ENCODE results near the gene CLIC5.
A peak's percentile ranks its signal among the peaks of the same experiment; 100 is the strongest.

Gene CLIC5

DNA sequence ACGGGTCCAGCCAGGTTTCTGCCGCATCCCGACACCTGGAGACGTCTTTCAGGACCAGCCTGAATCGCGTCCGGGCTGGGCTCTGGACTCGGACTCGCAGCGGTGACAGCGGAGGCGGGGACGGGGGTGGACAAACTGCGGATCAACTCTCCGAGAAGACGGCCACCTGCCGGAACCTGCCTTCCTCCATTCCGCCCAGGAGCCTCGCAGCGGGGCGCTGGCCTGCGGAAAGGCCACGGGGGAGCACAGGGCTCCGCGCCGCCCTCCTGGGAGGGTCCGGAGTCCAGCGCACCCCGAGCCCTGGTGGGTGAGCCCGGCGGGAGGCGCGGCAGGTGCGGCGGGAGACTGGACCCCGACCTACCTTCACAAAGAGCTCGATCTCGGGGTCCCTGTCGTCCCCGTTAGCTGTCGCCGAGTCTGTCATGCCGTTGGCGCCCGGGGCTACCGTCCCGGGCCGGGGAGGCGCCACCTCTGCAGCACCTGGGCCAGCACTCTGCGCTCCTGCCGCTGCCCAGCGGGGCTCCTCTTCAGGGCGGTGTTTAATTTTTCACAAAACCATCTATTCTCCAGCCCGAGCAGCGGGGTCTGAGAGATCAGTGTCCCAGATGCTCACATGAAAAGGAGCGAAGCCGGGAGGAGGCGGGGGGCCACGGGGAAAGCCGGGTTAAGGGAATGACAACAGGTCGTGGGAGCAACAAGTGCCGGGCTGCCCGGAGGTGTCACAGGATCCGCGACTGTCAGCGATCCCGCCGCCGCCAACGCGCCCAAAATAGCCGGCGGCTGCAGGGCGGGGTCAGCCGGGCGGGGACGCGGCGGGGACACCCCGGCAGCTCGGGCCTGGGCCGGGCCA lies at the start of gene CLIC5:
Gene CLIC5, minus strand, starts transcription at position 742 of the 850 bp plus-strand sequence. Its CDS starts 318 bp downstream, at position 424.
- DNase-seq = peak; percentile 21

DNA sequence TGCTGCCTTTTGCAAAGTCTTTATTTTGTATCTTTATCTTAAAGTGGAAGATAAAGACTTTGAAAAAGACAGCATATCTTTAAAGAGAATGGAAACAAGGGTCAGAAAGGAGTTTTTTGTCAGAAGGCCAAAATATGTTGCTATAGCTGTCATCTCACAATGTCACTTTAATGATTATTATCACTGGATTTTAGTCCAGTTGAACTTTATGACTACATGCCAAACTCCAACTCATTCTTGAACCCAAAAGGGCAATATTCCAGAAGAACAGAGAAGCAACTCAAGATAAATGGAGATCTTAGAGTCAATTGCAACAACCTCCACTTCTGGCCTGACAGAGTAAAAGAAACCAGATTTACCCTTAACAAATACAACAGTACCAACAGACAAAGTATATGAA lies 47.3 kb upstream of the CLIC5 start:
- DNase-seq = no peak

GRCh38 chr6:46062312-46062711 lies 46.7 kb upstream of the CLIC5 start:
- no peak for DNase-seq

GRCh38 chr6:46061497-46061896 lies 45.8 kb upstream of the CLIC5 start:
- no peak for DNase-seq

- no peak for DNase-seq
These were observed 43.9 kb upstream of the CLIC5 start for GRCh38 chr6:46059608-46060007.

GRCh38 chr6:46058951-46059350 lies 43.3 kb upstream of the CLIC5 start:
- DNase-seq = no peak

- DNase-seq = no peak
These were observed 42.1 kb upstream of the CLIC5 start for GRCh38 chr6:46057792-46058191.

DNA sequence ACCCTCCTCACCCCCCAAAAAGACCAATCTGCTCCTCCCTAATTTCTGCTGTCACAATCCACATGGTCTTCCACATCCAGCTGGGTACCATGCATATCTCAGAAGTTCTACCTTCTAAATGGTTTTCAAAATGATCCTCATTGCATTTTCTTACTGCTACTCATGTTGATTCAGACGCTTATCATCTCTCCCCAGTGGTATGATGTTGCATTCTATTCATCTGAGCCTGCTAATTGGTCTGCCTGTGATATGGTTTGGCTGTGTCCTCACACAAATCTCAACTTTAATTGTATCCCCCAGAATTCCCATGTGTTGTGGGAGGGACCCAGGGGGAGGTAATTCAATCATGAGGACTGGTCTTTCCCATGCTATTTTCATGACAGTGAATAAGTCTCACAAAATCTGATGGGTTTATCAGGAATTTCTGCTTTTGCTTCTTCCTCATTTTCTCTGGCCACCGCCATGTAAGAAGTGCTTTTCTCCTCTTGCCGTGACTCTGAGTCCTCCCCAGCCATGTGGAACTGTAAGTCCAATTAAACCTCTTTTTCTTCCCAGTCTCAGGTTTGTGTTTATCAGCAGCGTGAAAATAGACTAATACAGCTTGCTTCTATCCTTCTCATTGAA lies 41.4 kb upstream of the CLIC5 start:
- DNase-seq = no peak

DNA sequence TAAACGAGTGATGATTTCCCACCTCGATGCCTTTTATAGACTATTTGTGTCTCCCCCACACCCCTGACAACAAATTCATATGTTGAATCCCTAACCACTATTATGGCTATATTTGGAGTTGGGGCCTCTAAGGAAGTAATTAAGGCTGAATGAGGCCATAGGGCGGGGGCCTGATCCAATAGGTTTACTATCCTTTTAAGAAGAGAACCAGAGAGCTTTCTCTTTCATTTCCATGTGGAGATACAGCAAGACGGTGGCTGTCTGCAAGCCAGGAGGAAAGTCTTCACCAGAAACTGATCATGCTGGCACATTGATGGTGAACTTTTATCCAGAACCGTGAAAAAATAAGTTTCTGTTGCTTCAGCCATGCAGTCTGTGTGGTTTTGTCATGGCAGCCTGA lies 38.9 kb upstream of the CLIC5 start:
- no peak for DNase-seq

- no peak for DNase-seq
These were observed 37.6 kb upstream of the CLIC5 start for GRCh38 chr6:46053039-46053933.

DNA sequence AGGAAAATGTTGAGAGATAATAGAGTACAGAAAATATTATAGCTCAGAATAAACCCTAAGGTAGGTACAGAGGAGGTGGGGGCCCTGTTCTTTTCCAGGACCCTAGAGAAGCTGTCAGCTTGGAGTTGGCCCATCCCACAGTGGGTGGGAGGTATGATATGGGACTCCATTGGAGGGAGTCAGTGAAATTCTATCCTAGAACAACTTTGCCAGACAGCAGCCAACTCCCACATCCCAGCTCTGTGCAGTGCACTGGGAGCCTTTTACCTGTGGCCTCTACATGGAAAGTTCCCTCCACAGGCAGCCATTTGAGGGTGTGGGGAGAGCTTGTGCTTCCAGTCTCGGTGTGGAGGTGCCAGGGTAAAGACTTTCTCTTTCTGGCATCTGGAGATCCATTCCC lies 36.8 kb upstream of the CLIC5 start:
- DNase-seq = no peak

- no peak for DNase-seq
These were observed 36.3 kb upstream of the CLIC5 start for GRCh38 chr6:46051962-46052361.

DNA sequence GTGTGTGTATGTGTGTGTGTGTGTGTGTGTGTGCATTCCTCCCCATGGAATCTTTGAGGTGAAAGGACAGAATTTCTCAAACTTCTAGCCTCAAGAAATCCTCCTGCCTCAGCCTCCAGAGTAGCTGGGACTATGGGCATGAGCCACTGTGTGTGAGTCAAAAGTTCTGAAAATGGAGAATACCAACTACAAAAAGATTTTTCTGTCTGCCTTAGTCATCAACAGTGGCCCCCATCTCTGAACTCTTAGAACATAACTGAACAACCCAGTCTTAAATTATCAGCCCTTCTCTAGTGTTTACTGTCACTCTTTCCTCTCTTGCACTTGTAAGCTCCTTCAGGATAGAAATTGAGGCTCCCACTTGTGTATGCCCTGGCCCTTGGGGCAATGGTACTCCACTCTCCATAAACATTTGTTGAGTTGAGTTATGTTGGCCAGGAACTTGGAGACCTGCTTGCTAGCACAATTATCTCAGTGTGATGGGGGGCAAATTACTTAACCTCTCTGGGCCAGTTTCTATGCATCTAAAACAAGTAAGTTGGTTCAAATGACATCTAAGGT lies 35.3 kb upstream of the CLIC5 start:
- DNase-seq = no peak

DNA sequence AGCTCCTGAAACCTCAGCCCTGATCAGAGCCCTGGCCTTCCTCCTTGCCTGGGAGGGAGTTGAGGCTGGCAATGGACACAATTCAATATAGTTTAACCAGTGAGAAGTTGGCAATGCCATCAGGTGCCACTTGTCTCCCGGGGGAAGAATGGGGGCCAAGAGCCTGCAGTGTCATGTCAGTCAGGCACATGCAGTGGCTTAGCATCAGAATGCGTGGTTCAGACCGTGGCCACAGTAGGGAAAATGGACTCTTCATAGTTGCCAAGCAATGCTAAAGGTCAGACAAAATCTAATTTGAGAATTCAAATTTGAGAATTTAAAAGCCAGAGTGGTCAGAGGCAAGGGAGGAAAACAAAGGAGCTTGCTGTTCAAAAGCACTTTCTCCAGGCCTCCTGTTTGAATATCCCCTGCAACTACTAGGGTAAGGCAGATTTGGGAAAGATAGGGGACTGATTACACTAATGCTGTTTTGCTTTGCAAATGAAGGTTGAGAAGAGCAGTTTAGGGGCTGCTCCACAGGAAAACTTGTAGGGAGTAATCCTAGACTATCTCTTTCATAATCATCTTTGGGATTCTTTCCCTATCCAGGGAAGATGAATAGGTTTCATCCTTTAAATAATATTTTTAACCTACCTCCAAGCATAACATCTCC lies 33.1 kb upstream of the CLIC5 start:
- DNase-seq = no peak

- DNase-seq = no peak
These were observed 31.0 kb upstream of the CLIC5 start for GRCh38 chr6:46046558-46047174.

DNA sequence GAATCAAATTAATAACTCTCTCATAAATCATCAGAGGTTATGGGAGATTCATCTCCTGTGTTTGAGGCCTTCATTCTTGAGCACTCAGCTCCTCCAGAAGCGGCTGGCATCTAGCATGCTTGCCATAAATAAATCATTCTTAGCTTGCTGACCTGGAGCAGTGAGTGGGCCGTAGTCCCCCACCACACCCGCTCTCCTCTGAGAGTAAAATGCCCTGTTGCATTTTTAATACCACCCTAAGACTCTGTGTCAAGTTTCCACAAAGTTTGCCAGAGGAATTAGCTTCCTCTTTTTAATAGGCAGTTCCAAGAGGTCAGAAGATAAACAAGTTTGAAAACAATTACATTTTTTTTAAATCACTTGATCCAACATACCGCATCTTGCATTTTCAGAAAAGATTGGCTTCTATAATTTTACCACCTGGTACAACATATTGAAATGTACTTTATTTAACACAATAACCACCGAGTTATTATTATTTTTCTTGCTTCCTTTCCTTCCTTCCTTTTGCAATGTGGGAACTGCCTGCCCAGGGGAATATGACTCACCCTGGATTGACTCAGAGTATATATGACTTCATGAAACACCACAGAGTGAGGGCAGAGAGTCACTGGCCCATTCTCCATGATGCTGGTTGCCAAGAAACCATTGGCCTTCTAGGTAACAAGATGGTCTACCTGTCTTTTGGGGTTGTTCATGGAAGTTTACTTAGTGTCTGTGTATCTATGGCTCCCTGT lies 29.4 kb upstream of the CLIC5 start:
- no peak for DNase-seq

GRCh38 chr6:46042355-46042999 lies 26.8 kb upstream of the CLIC5 start:
- no peak for DNase-seq

DNA sequence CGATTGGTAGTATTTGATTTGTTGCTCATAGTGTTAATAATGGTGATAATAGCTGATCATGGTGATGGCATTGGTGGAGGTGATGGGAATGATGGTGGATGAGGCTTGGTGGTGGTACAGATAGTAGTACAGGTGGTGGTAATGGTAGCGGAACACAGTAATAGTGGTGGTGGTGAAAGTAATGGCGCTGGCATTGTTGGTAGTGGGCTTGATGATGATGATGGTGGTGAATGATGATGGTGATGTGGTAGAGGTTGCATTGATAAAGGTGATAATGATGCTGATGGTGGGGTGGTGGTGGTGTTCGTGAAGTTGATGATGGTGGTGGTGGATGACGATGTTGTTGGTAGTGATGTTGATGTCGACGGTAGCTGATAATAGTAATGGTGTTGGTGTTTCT lies 24.6 kb upstream of the CLIC5 start:
- DNase-seq = no peak

GRCh38 chr6:46039646-46040045 lies 24.0 kb upstream of the CLIC5 start:
- no peak for DNase-seq

- DNase-seq = no peak
These were observed 21.3 kb upstream of the CLIC5 start for GRCh38 chr6:46036911-46037310.

GRCh38 chr6:46035242-46035641 lies 19.6 kb upstream of the CLIC5 start:
- DNase-seq = no peak
